ENCODE results near the gene NAP1L1. TPM values are rescaled to one million over a fixed set of nuclear protein-coding genes. Genes with fewer than 3 reads are reported as not detected.

NAP1L1 gene
- total and polyA plus RNA-seq, 8 donors: 69.4 to 188 (median 110) TPM

- ATAC-seq (no peak), DNase-seq (no peak), FAIRE-seq (no peak)
- peaks cover 0 to 34% (median 7%) of the 10 kb centered on the region in 3 donors for H3K36me3 ChIP-seq
- intact Hi-C loops (cut with DNase I): no loop called here
- no peaks in the 10 kb centered on the region for H3K4me1 ChIP-seq
- 95 to 96% methylated on average over 7 of the region's 7 CpGs for WGBS, 2 donors
- H3K27ac ChIP-seq: no peak overlapping the region
- TF ChIP-seq CTCF (IDR thresholded peaks at IDR 0.05): no peak
- no peaks in the 10 kb centered on the region for H3K9me3 ChIP-seq
- H3K27me3 ChIP-seq: no peaks in the 10 kb centered on the region
- H3K4me3 ChIP-seq: no peak overlapping the region
These were observed 27.2 kb downstream of the NAP1L1 start for GRCh38 chr12:76057326-76057725.

- H3K4me1 ChIP-seq: no peaks in the 10 kb centered on the region
- H3K27me3 ChIP-seq: no peaks in the 10 kb centered on the region
- ATAC-seq: no peak
- H3K4me3 ChIP-seq: no peak overlapping the region
- intact Hi-C loops (cut with DNase I): no loop called here
- no peak overlapping the region for H3K27ac ChIP-seq
- no peak for DNase-seq
- H3K36me3 ChIP-seq: peaks cover 0 to 36% (median 10%) of the 10 kb centered on the region in 3 donors
- no peak for TF ChIP-seq CTCF (IDR thresholded peaks at IDR 0.05)
- WGBS, 2 donors: 85 to 92% methylated on average over 2 of the region's 2 CpGs
- FAIRE-seq: no peak
- H3K9me3 ChIP-seq: no peaks in the 10 kb centered on the region
These were observed 29.1 kb downstream of the NAP1L1 start for GRCh38 chr12:76055393-76055792.

- TF ChIP-seq CTCF (IDR thresholded peaks at IDR 0.05): no peak
- H3K9me3 ChIP-seq: no peaks in the 10 kb centered on the region
- DNase-seq (no peak), ATAC-seq (no peak), FAIRE-seq (no peak)
- H3K4me3 ChIP-seq: no peak overlapping the region
- intact Hi-C loops (cut with DNase I): no loop called here
- H3K27ac ChIP-seq: no peak overlapping the region
- WGBS, 2 donors: 87 to 89% methylated on average over 4 of the region's 4 CpGs
- H3K27me3 ChIP-seq: no peaks in the 10 kb centered on the region
- peaks cover 0 to 35% (median 7%) of the 10 kb centered on the region in 3 donors for H3K36me3 ChIP-seq
- H3K4me1 ChIP-seq: no peaks in the 10 kb centered on the region
These were observed 34.8 kb downstream of the NAP1L1 start for GRCh38 chr12:76049575-76050251.

GRCh38 chr12:76047742-76048141, 36.7 kb downstream of the NAP1L1 start:
- H3K4me3 ChIP-seq: no peak overlapping the region
- TF ChIP-seq CTCF (IDR thresholded peaks at IDR 0.05): no peak
- H3K27ac ChIP-seq: no peak overlapping the region
- intact Hi-C loops (cut with DNase I): no loop called here
- ATAC-seq (no peak), DNase-seq (no peak), FAIRE-seq (peak; percentile 9)
- WGBS, 2 donors: 88 to 89% methylated on average over 2 of the region's 2 CpGs
- H3K4me1 ChIP-seq: no peaks in the 10 kb centered on the region
- no peaks in the 10 kb centered on the region for H3K9me3 ChIP-seq
- H3K36me3 ChIP-seq: peaks cover 0 to 21% (median 3%) of the 10 kb centered on the region in 3 donors
- no peaks in the 10 kb centered on the region for H3K27me3 ChIP-seq

- intact Hi-C loops (cut with DNase I): no loop called here
- H3K27ac ChIP-seq: no peak overlapping the region
- no peak for DNase-seq
- H3K36me3 ChIP-seq: peaks cover 0 to 19% (median 3%) of the 10 kb centered on the region in 3 donors
- no peak for FAIRE-seq
- no peaks in the 10 kb centered on the region for H3K27me3 ChIP-seq
- 70 to 71% methylated on average over 2 of the region's 2 CpGs for WGBS, 2 donors
- TF ChIP-seq CTCF (IDR thresholded peaks at IDR 0.05): no peak
- H3K4me3 ChIP-seq: no peak overlapping the region
- no peaks in the 10 kb centered on the region for H3K9me3 ChIP-seq
- H3K4me1 ChIP-seq: no peaks in the 10 kb centered on the region
- ATAC-seq: no peak
These were observed 37.4 kb downstream of the NAP1L1 start for GRCh38 chr12:76047060-76047459.

Data from pancreas (tissue), 10 donors.